Body of pancreas (tissue), 4 donors: ENCODE results near the gene COQ4. TPM values are rescaled to one million over a fixed set of nuclear protein-coding genes. Genes with fewer than 3 reads are reported as not detected.

Experiments used
- ATAC-seq: fragments of 150-250 bp; one replicate; pipeline ENCODE4 v1.9.1; 2016
- DNase-seq, 4 donors: peaks; one replicate each; pipeline ENCODE4 v3.0.0-alpha.2; 2019
- H3K27ac ChIP-seq, 4 donors: fragments of 200-600 bp; sonication (generic); 1 replicate in 3 of 4; 2 replicates in 1 of 4; pipeline versions ENCODE4 v1.5.1 to v1.6.1; 2016 to 2019; ENCODE audit warnings: mild to moderate bottlenecking in 1 of 4, mixed read lengths in 1 of 4, moderate library complexity in 1 of 4
- H3K27me3 ChIP-seq, 2 donors: fragments of 200-600 bp; sonication (generic); one replicate each; pipeline ENCODE4 v1.6.0; 2016; ENCODE audit warnings: mild to moderate bottlenecking in 1 of 2
- H3K36me3 ChIP-seq, 2 donors: fragments of 200-600 bp; sonication (generic); replicated peaks in 1 of 2; 2 replicates each; pipeline ENCODE4 v1.5.1; 2016; ENCODE audit warnings: low read depth in 2 of 2; ENCODE audit not compliant: insufficient read depth in 1 of 2
- H3K4me1 ChIP-seq: fragments of 200-600 bp; sonication (generic); one replicate; pipeline ENCODE4 v1.6.0; 2016
- H3K4me3 ChIP-seq, 2 donors: fragments of 200-600 bp; sonication (generic); 1 replicate in 1 of 2; 2 replicates in 1 of 2; pipeline ENCODE4 v1.5.1; 2016 to 2019
- H3K9me3 ChIP-seq, 3 donors: fragments of 200-600 bp; sonication (generic); 1 replicate in 2 of 3; 2 replicates in 1 of 3; pipeline ENCODE4 v1.5.1; 2016
- POLR2A ChIP-seq, 3 donors: fragments of 450-650 bp; IDR thresholded peaks; one replicate each; pipeline ENCODE4 v1.6.1; 2016; ENCODE audit warnings: antibody characterized with exemption in 3 of 3, mild to moderate bottlenecking in 2 of 3
- WGBS, 2 donors: methylation state at CpG; one replicate each; pipeline ENCODE4 v1.1.5; 2017; 5-methylcytosine and 5-hydroxymethylcytosine counted together
- intact Hi-C: fragments of 100-400 bp; cut with DNase I; formaldehyde crosslinking; loops from one replicate; pipeline ENCODE4 v1.15.1; 2023
- total RNA-seq, 2 donors: library from RNA; depleted of rRNA; stranded (reverse); fragments of >200 nt; gene quantifications; one replicate each; pipeline ENCODE4 v1.1.0, GENCODE V29; 2016
- TF ChIP-seq, protein P1 (sequence below), 7 experiments: fragments of 450-650 bp in 4 of 7; fragments of 200-600 bp in 3 of 7; sonication (generic) in 3 of 7; IDR thresholded peaks; one replicate each; pipeline ENCODE4 v1.5.1; 2016 to 2019; ENCODE audit warnings: antibody characterized with exemption in 7 of 7

The COQ4 gene
- total RNA-seq, 2 donors from 2014 or later: 37.4 to 89.7 TPM

DNA sequence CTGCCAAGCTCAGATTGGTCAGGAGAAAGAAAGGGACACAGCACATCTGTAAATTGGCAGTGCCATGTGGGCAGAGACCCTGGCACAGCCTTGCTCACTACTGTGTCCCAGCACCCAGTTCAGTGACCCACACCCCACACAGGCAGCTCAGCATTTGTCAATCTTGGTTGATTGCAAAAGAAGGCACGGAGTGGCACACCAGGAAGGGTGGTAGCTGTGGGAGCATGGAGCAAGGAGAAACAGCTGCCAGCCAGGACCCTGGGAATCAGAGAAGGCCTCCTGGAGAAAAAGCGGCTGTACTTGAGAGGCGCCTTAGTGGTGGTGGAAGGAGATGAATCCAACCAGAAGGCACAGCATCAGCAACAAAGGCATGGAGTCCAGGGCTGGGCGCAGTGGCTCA is 21.2 kb downstream of the COQ4 start:
- ATAC-seq (no peak), DNase-seq (no peak)
- H3K4me3 ChIP-seq: no peak overlapping the region
- H3K27ac ChIP-seq: no peak overlapping the region
- H3K36me3 ChIP-seq: peaks cover 0 to 15% of the 10 kb centered on the region in 2 donors
- WGBS, 2 donors: 98% methylated on average over 4 of the region's 4 CpGs
- H3K4me1 ChIP-seq: peaks cover 15% of the 10 kb centered on the region
- TF ChIP-seq POLR2A (IDR thresholded peaks at IDR 0.05): no peak
- TF ChIP-seq, protein P1, sequence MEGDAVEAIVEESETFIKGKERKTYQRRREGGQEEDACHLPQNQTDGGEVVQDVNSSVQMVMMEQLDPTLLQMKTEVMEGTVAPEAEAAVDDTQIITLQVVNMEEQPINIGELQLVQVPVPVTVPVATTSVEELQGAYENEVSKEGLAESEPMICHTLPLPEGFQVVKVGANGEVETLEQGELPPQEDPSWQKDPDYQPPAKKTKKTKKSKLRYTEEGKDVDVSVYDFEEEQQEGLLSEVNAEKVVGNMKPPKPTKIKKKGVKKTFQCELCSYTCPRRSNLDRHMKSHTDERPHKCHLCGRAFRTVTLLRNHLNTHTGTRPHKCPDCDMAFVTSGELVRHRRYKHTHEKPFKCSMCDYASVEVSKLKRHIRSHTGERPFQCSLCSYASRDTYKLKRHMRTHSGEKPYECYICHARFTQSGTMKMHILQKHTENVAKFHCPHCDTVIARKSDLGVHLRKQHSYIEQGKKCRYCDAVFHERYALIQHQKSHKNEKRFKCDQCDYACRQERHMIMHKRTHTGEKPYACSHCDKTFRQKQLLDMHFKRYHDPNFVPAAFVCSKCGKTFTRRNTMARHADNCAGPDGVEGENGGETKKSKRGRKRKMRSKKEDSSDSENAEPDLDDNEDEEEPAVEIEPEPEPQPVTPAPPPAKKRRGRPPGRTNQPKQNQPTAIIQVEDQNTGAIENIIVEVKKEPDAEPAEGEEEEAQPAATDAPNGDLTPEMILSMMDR (IDR thresholded peaks at IDR 0.05): no peak
- H3K9me3 ChIP-seq: no peaks in the 10 kb centered on the region
- H3K27me3 ChIP-seq: no peaks in the 10 kb centered on the region
- intact Hi-C loops: no loop called here

DNA sequence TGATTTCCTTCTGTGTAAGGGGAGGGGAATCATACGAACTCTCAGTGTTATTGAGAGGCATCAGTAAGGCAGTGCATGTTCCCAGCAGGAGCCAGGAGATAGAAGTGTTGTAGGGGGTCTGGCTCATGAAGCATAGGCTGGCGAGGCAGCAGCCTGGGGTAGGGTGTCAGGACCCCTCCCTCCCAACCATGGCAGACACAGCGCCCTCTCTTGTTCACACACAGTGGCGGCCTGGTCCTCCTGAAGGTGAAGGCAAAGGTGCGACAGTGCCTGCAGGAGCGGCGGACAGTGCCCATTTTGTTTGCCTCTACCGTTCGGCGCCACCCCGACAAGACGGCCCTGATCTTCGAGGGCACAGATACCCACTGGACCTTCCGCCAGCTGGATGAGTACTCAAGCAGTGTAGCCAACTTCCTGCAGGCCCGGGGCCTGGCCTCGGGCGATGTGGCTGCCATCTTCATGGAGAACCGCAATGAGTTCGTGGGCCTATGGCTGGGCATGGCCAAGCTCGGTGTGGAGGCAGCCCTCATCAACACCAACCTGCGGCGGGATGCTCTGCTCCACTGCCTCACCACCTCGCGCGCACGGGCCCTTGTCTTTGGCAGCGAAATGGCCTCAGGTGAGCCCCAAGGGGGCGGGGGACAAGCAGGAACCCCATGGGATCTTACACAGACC is 22.4 kb downstream of the COQ4 start:
- WGBS, 2 donors: 95 to 96% methylated on average over 8 to 27 of the region's 28 CpGs
- Histone ChIP-seq H3K27ac (no peak overlapping the region), H3K36me3 (peaks cover 0 to 15% of the 10 kb centered on the region in 2 donors)

DNA sequence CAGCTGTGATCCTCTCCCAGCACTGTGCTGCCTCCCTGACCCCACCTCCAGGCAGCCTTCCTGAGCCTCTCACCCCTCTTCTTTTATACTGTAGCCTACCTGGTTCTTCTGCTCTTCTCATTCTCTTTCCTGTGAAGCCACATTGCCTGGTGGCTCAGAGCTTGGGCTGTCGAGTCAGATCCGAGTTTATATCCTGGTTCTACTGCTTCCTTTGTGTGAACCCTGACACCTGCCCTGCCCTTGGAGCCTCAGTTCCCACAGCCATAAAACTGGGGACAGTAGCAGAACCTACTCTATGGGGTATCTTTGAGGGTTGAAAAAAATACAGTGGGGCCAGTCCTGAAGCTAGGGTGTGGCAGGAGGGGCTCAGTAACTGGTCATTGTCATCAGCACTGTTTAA is 26.5 kb downstream of the COQ4 start:
- 79 to 83% methylated on average over 2 of the region's 2 CpGs for WGBS, 2 donors
- Histone ChIP-seq H3K4me3 (no peak overlapping the region), H3K27me3 (no peaks in the 10 kb centered on the region), H3K27ac (no peak overlapping the region), H3K4me1 (no peaks in the 10 kb centered on the region), H3K36me3 (peaks cover 0 to 17% of the 10 kb centered on the region in 2 donors), H3K9me3 (no peaks in the 10 kb centered on the region)
- DNase-seq (no peak), ATAC-seq (no peak)
- intact Hi-C loops: no loop called here
- TF ChIP-seq, protein P1 (IDR thresholded peaks at IDR 0.05): no peak
- TF ChIP-seq POLR2A (IDR thresholded peaks at IDR 0.05): no peak

More for the DNA sequence above, 22.4 kb downstream of the COQ4 start:
- TF ChIP-seq POLR2A (IDR thresholded peaks at IDR 0.05): no peak
- TF ChIP-seq, protein P1 (IDR thresholded peaks at IDR 0.05): no peak
- intact Hi-C loops: no loop called here
- H3K4me3 ChIP-seq: no peak overlapping the region
- H3K27me3 ChIP-seq: no peaks in the 10 kb centered on the region
- ATAC-seq: no peak
- H3K4me1 ChIP-seq: peaks cover 10% of the 10 kb centered on the region
- no peaks in the 10 kb centered on the region for H3K9me3 ChIP-seq
- DNase-seq: no peak

DNA sequence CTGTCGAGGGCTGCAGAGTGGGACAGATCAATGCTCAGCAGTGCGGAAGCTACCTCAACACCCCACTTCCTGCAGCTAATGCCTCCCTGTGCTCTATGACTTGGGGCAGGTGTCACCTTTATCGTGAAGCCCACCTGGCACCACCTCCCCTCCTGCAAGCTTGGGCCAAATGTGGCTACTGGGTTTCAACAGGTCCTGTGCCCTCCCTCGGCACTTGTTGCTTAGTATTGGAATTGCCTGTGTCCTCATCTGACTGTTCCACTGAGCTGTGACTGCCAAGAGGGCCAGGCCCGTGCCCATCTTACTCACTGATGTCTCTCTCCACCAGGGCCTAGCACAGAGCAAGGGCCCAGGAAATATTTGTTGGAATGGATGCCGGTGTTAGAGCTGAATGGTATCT is 27.1 kb downstream of the COQ4 start:
- TF ChIP-seq POLR2A (IDR thresholded peaks at IDR 0.05): no peak
- TF ChIP-seq, protein P1 (IDR thresholded peaks at IDR 0.05): no peak
- no peak overlapping the region for H3K27ac ChIP-seq
- H3K36me3 ChIP-seq: peaks cover 0 to 15% of the 10 kb centered on the region in 2 donors
- H3K4me1 ChIP-seq: no peaks in the 10 kb centered on the region
- intact Hi-C loops: no loop called here
- no peaks in the 10 kb centered on the region for H3K27me3 ChIP-seq
- no peaks in the 10 kb centered on the region for H3K9me3 ChIP-seq
- ATAC-seq (no peak), DNase-seq (no peak)
- H3K4me3 ChIP-seq: no peak overlapping the region
- 90 to 100% methylated on average over 1 to 6 of the region's 6 CpGs for WGBS, 2 donors

DNA sequence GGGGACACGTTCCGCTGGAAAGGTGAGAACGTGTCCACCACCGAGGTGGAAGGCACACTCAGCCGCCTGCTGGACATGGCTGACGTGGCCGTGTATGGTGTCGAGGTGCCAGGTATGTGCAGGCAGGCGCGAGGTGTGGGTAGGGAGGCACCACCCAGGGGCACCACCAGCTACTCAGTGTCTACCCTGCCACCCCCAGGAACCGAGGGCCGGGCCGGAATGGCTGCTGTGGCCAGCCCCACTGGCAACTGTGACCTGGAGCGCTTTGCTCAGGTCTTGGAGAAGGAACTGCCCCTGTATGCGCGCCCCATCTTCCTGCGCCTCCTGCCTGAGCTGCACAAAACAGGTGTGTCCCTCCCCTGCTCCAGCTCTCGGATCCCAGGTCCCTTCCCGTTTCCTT is 32.8 kb downstream of the COQ4 start:
- no peak for TF ChIP-seq POLR2A (IDR thresholded peaks at IDR 0.05)
- TF ChIP-seq, protein P1 (IDR thresholded peaks at IDR 0.05): no peak
- H3K9me3 ChIP-seq: no peaks in the 10 kb centered on the region
- peak; percentile 14 for ATAC-seq
- H3K4me1 ChIP-seq: no peaks in the 10 kb centered on the region
- H3K36me3 ChIP-seq: peaks cover 0 to 7% of the 10 kb centered on the region in 2 donors
- no peak for DNase-seq
- 94 to 97% methylated on average over 6 to 19 of the region's 19 CpGs for WGBS, 2 donors
- H3K27me3 ChIP-seq: no peaks in the 10 kb centered on the region
- H3K27ac ChIP-seq: no peak overlapping the region
- no peak overlapping the region for H3K4me3 ChIP-seq
- intact Hi-C loops: no loop called here
